ENCODE measurements around the gene ANXA8. TPM values are rescaled to one million over a fixed set of nuclear protein-coding genes. Genes with fewer than 3 reads are reported as not detected.

The ANXA8 gene
- total RNA-seq, 1 donor from 2014 or later: not detected

- DNase-seq: no peak
Observed at GRCh38 chr10:47447209-47447608, 36.7 kb downstream of the ANXA8 start.

GRCh38 chr10:47445720-47446119, 38.2 kb downstream of the ANXA8 start:
- DNase-seq: no peak

GRCh38 chr10:47444047-47444446, 39.9 kb downstream of the ANXA8 start:
- DNase-seq: no peak

GRCh38 chr10:47443145-47443544, 40.8 kb downstream of the ANXA8 start:
- no peak for DNase-seq

GRCh38 chr10:47442351-47442750, 41.6 kb downstream of the ANXA8 start:
- no peak for DNase-seq

- no peak for DNase-seq
Observed at GRCh38 chr10:47441938-47442337, 42.0 kb downstream of the ANXA8 start.

GRCh38 chr10:47440207-47440606, 43.7 kb downstream of the ANXA8 start:
- DNase-seq: no peak

GRCh38 chr10:47438857-47439474, 44.9 kb downstream of the ANXA8 start:
- DNase-seq: no peak

- no peak for DNase-seq
Observed at GRCh38 chr10:47435081-47435480, 48.8 kb downstream of the ANXA8 start.

GRCh38 chr10:47425813-47426419, 58.0 kb downstream of the ANXA8 start:
- no peak for DNase-seq

- DNase-seq: no peak
Observed at GRCh38 chr10:47424231-47424630, 59.7 kb downstream of the ANXA8 start.

- no peak for DNase-seq
Observed at GRCh38 chr10:47423476-47423875, 60.4 kb downstream of the ANXA8 start.

- no peak for DNase-seq
Observed at GRCh38 chr10:47421057-47421952, 62.6 kb downstream of the ANXA8 start.

GRCh38 chr10:47420305-47421056, 63.4 kb downstream of the ANXA8 start:
- no peak for DNase-seq

GRCh38 chr10:47419421-47419820, 64.5 kb downstream of the ANXA8 start:
- no peak for DNase-seq

GRCh38 chr10:47418966-47419365, 64.9 kb downstream of the ANXA8 start:
- no peak for DNase-seq

GRCh38 chr10:47418321-47418720, 65.6 kb downstream of the ANXA8 start:
- no peak for DNase-seq

Small RNAs within 50 kb of the gene (small RNA-seq; reads per million reads assigned to genes)
- not detected for gene AL591684.3
- gene RNA5SP312: not detected

Other genes starting within 250 kb of the ANXA8 start
- 3.1 TPM for gene GDF10, start 183.9 kb downstream of the ANXA8 start, total RNA-seq
- gene GDF2, start 161.7 kb downstream of the ANXA8 start, total RNA-seq: not detected
- gene RBP3, start 135.8 kb downstream of the ANXA8 start, total RNA-seq: not detected
- gene ZNF488, start 99.8 kb downstream of the ANXA8 start, total RNA-seq: 1.9 TPM
- gene FAM25G, start 7.6 kb upstream of the ANXA8 start, total RNA-seq: not detected
- 2.2 TPM for gene AGAP9, start 39.5 kb upstream of the ANXA8 start, total RNA-seq